HG03460 (cell line): ENCODE measurements around the gene MBOAT2.
"Not testable (repeated sequence)": the region's sequence is repeated elsewhere in the genome, so short reads cannot be mapped to it uniquely, and the experiment has no call there.

Source experiments
- ATAC-seq: cut with Tn5 transposase; IDR thresholded peaks from one replicate; pipeline ENCODE4 v1.9.1; 2021; ENCODE audit not compliant: unreplicated experiment

The MBOAT2 gene

GRCh38 chr2:8993902-8994278 lies 9.6 kb downstream of the MBOAT2 start:
- no peak for ATAC-seq

- ATAC-seq = no peak
These were observed 10.1 kb downstream of the MBOAT2 start for GRCh38 chr2:8993196-8993901.

GRCh38 chr2:8992643-8993042 lies 10.8 kb downstream of the MBOAT2 start:
- ATAC-seq = no peak

GRCh38 chr2:8989536-8990079 lies 13.9 kb downstream of the MBOAT2 start:
- ATAC-seq = no peak

- no peak for ATAC-seq
These were observed 16.1 kb downstream of the MBOAT2 start for GRCh38 chr2:8987410-8987809.

- ATAC-seq = no peak
These were observed 17.0 kb downstream of the MBOAT2 start for GRCh38 chr2:8986327-8986976.

- ATAC-seq = no peak
These were observed 17.7 kb downstream of the MBOAT2 start for GRCh38 chr2:8985561-8986326.

GRCh38 chr2:8984855-8985254 lies 18.6 kb downstream of the MBOAT2 start:
- ATAC-seq = no peak

GRCh38 chr2:8984157-8984556 lies 19.3 kb downstream of the MBOAT2 start:
- ATAC-seq = no peak

GRCh38 chr2:8983571-8983970 lies 19.9 kb downstream of the MBOAT2 start:
- no peak for ATAC-seq

- ATAC-seq = no peak
These were observed 21.6 kb downstream of the MBOAT2 start for GRCh38 chr2:8981876-8982275.

- ATAC-seq = no peak
These were observed 23.4 kb downstream of the MBOAT2 start for GRCh38 chr2:8980096-8980495.

GRCh38 chr2:8977758-8978157 lies 25.7 kb downstream of the MBOAT2 start:
- ATAC-seq = no peak

GRCh38 chr2:8976442-8977259 lies 26.8 kb downstream of the MBOAT2 start:
- no peak for ATAC-seq

GRCh38 chr2:8974016-8974415 lies 29.5 kb downstream of the MBOAT2 start:
- no peak for ATAC-seq

GRCh38 chr2:8973017-8973416 lies 30.5 kb downstream of the MBOAT2 start:
- not testable (repeated sequence) for ATAC-seq

- ATAC-seq = not testable (repeated sequence)
These were observed 30.9 kb downstream of the MBOAT2 start for GRCh38 chr2:8972535-8972934.

- not testable (repeated sequence) for ATAC-seq
These were observed 34.1 kb downstream of the MBOAT2 start for GRCh38 chr2:8969348-8969747.

- ATAC-seq = no peak
These were observed 37.2 kb downstream of the MBOAT2 start for GRCh38 chr2:8966123-8966908.
